HT-29 (cell line): ENCODE results near the gene LRRC27. TPM values are rescaled to one million over a fixed set of nuclear protein-coding genes. Genes with fewer than 3 reads are reported as not detected.

Experiments used
- DNase-seq: peaks from one replicate; pipeline ENCODE4 v3.0.0-alpha.2; 2015; ENCODE audit warnings: low spot score
- total RNA-seq: library from RNA; depleted of rRNA; stranded (reverse); fragments of >200 nt; shearing (Covaris generic); gene quantifications from 2 replicates; pipeline ENCODE4 v1.2.3, GENCODE V29; 2014

LRRC27 gene
- total RNA-seq, 1 experiment from 2014 or later: 3.3 TPM

DNA sequence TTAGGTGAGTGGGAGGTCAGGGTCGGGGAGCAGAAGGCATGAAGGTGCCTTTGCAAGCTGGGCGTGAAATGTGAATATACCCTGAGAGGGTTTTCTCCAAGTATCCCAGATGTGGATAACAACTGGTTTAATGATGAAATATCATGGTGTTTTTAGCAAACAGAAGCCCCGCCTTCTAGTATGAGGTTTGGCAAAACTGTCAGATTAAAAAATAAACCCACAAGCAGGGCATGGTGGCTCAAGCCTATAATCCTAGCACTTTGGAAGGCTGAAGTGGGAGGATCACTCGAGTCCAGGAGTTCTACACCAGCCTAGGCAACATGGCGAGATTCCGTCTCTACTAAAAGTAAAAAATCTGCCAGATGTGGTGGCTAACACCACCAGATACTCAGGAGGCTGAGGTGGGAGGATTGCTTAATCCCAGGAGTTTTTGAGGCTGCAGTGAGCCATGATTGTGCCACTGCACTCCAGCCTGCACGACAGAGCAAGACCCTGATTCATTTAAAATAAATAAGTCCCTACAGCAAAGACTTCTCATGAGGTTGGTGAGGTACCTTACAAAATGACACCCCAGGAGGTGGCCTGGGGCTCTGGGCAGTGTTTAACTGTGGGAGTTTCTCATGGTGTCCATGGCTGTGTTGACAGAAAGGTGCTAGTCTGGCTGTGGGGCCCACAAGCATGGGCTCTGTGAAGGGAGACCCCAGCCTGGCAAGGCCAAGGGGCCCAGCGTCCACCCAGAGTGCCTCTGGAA is 58.4 kb downstream of the LRRC27 start:
- no peak for DNase-seq

DNA sequence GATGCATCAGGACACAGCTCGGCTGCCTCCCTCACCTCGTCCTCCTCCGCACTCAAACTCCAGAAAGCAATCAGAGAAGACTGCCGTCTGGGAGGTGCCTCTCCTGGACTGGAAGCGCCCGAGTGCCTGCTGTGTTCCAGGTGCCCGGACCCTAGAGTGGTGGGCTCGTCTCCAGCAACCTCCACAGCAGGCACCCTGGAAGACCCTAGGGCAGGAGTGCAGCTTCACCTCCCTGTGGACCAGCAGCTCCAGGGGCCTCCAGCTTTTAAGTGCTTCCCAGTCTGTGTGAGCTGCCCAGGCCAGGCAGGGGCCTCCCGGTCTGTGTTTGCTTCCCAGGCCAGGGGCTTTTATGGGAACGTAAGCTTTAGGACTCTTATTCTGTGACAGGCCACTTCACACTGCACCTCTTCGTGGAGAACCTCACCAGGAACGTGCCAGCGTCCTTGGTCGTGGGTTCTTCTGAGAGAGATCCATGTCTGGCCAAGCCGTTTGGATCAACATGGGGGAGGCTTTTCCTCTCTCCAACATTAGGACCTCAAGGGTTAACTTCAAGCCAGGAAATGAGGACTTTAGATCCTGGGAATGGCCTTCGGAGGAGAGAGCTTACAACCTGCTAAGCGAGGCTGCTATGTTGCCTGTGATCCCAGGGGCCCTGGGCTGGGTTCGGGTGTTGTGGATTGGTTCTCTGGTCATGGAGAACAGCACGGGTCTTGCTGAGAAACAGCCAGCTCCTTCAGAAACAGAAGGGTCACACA is 59.1 kb downstream of the LRRC27 start:
- DNase-seq: no peak

DNA sequence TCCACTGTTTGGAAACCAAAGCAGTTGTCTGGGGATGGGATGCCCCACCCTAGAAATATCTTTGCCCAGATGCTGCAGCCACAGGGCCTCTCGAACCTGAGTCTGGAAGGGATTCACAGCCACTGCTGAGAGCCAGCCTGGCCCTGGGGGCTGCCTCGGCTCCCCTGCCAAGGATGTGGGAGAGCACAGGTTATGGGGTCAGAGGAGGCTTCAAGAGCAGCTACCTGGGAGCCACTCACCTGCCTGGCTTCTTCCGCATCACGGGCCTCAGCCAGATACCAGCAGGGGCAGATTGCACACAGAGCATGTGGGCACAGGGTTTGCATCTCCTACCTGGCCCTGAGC is 59.7 kb downstream of the LRRC27 start:
- DNase-seq: no peak

DNA sequence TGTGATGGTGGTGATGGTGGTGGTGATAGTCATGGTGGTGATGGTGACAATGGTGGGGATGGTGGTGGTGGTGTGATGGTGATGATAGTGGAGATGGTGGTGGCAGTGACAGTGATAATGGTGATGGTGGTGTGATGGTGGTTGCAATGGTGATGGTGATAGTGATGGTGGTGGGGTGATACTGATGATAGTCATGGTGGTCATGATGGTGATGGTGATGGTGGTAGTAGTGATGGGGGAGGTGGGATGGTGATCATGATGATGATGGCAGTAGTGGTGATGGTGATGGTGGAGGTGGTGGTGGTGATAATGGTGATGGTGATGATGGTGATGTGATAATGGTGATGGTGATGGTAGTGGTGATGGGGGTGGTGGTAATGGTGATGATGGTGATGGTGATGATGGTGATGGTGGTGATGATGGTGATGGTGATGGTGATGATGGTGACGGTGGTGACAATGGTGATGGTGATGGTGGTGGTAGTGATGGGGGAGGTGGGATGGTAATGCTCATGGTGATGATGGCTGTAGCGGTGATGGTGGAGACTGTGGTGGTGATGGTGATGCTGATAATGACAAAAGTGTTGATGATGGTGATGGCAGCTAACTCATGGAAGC is 60.3 kb downstream of the LRRC27 start:
- no peak for DNase-seq

DNA sequence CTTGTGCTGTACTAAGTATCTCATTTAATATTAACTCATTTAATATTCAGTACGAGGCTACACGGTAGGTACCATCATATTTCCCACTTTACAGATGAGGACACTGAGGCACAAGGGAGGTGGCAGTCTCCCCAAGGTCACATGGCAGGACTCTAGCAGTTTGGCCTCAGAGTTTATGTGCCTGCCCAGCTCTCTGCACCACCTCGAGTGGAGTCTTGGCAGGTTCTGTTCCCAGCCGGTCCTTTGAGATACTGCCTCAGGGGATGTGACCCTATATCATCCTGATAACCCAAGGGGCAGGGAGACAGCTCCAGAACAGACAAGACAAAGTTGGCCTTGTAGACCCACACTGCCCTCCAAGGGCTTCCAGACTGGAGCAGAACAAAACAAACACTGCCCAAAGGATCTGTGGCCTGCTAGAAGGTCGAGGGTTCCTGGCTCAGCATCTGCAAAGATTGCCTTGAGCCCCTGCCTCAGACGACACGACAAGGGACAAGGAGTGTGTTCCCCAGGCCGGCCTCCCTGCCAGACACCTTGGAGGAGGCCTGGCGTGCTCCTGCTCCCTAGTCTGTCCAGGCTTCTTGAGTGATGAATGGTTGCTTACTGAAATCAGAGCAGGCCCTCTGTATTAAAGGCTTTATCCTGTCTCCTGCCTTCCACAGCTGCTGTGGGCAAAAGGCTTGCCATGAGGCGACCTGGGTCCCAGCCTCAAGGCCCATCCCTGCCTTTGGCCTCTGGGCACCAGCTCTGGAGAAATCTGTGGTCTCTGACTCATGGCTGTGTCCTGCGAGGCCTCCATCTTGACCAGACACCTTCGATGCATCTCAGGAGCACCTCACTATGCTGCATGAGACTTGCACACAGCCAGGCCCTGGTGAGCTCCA is 61.1 kb downstream of the LRRC27 start:
- DNase-seq: no peak

DNA sequence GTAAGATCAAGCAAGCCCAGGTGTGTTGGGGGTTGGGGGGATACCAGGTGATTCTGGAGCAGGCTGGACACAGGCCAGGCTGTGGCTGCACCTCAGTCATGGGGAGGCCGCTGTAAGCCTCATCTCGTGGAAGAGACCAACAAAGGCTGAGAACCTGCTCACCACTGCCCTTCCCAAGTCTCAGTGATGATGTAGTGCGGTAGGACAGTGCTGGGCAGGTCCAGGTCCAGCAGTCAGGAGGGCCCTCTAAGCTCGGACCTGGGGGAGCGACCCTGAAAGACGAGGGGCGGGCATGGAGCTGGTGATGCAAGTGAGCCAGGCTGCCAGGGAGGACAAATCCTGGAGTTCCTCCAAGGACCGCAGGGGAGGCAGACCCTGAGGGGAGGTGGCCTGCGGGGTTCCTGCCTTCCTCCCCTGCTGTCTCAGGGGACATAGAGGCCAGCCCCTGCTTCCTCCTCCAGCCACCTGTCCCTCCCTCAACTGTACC is 61.7 kb downstream of the LRRC27 start:
- DNase-seq: no peak

DNA sequence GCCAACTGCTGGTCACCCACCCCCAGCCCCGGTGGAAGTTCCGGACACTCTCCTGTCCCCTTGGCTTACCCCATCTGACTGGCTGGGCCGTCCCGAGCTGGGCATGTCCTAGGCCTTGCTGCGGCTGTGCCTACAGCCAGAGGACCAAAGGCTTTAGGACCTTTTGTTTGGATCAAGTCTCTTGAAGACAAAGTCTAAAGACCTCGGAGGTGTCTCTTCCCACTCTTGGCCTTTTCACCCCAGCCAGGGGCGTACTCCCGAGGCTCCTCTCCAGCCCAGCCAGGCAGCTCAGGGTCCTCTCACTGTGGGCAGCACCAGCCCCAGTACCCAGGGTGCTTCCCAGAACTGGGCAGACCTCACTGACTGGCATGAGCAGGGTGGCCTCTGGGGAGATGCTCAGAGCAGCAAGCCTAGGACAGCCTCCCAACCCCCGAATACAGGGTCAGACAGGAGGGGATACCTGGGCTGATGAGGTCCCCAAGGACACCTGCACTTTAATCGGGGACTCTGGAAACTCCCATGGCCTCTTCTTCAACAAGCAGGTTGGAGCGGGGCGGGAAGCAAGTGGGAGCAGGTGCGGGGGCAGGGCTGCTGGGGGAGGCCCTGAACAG is 62.3 kb downstream of the LRRC27 start:
- DNase-seq: no peak

DNA sequence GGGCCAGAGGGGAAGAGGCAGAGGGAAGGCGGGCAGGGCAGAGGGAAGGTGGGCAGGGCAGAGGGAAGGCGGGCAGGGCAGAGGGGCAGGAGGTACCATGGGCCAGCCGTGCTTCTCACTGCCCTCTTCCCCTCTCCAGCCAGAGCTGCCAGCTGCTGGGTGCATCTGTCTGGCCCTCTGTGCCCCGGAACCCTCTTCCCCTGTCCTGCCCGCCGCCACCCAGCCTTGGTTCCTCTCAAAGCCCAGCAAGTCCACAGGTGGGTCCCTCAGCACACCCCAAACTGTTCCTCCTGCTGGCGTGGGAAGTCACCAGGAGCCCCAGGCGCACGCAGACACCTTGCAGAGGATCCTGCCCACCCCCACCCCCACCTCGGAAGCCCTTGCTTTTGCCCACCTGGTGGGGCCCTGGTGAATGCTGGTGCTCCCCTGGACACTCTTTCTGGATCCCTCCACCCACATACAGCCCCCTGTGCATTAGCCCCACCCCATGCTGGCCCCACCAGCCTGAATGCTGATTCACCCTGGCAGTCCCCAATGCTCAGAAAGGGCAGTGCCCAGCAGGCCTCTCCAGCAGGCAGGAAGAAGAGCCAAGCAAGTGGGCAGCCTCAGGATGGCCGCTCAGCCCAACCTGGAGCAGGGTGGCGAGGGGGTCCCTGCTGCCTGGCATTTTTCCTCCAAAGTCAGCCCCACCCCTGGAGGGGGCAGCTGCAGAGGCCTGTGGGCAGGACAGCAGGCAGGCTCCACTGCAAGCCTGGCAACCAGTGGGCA is 63.1 kb downstream of the LRRC27 start:
- no peak for DNase-seq

DNA sequence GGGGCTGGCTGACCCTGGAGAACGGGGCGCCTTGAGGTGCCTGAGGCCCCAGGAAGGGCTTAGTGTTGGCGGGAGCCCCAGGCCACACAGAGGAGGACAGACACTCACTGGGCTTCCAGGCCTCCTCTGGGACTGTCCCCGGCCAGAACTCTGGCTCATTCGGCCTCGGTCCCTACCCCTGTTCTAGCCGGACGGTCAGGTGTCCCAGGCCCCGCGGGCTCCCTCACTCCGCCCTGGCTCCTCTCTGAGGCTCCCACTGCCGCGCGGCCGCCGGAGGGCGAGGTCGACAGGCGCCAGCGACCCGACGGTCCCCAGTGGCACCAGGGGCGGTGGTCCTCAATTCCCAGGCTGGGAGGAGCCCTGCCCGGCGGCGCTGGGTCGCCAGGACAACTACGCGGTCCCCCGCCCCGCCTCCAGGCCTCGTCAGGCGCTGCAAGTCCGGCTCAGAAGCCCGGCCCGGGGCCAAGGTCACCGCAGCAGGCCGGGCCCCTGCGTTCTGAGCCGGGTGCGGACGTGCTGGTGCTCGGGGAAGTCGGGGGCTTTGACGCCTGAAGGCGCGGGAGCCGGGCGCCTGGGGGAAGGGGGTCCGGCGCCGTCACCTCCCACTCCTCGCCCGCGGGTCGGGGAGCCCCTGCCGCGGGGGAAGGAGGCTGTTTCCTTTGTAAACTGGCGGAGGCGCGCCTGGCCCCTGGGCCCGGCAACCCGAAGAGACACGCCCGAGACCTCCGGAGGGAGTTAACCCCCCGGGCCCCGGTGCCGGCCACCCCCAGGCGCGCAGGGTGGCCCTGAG is 63.9 kb downstream of the LRRC27 start:
- no peak for DNase-seq

DNA sequence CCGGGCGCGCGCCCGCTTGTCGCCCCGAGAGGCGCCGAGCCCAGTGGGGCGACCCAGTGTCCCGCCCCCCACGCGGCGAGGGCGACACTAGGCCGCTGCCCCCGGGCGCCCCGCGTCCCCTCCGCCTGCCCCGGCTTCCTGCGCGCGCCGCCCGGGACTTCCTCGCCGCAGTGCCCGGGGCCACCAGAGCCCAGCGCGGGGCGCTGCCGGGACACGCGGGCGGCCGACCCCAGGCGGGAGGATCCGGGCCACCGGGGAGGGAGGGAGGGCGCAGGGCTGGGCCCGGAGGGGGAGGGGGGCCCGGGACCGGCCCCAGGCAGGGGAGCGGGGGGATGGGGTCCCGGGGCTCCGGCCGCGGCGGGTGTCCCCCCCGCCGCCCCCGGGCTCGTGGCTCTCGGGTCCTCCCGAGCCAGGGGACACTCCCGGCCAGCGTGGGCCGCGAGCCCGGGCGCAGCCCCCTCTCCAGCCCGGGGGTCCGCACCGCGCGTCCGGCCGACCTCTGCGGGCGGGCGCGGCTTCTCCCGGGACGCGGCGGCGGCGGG is 64.6 kb downstream of the LRRC27 start:
- peak; percentile 50 for DNase-seq

DNA sequence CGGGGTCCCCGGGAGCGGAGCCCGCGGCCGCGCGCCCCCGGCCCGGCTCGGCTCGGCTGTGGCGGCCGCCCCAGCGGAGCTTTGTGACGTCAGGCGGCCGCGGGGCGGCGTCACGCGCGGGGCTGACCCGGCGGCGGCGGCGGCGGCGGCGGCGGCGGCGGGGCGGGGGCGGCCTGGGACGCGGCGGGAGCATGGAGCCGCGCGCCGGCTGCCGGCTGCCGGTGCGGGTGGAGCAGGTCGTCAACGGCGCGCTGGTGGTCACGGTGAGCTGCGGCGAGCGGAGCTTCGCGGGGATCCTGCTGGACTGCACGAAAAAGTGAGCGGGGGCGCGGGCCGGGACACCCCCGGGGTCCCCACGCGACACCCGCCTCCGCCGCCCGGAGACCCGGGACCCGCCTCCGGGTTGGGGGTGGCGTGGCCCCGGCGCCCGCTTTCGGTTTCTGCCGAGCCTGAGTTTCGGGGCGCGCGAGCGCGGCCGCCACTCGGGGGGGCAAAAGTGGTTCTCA is 65.1 kb downstream of the LRRC27 start, which contains the start of gene PWWP2B:
Gene PWWP2B (plus strand): TSS at position 165 of the 506 bp plus-strand sequence. CDS start 27 bp downstream, at position 192.
- no peak for DNase-seq

DNA sequence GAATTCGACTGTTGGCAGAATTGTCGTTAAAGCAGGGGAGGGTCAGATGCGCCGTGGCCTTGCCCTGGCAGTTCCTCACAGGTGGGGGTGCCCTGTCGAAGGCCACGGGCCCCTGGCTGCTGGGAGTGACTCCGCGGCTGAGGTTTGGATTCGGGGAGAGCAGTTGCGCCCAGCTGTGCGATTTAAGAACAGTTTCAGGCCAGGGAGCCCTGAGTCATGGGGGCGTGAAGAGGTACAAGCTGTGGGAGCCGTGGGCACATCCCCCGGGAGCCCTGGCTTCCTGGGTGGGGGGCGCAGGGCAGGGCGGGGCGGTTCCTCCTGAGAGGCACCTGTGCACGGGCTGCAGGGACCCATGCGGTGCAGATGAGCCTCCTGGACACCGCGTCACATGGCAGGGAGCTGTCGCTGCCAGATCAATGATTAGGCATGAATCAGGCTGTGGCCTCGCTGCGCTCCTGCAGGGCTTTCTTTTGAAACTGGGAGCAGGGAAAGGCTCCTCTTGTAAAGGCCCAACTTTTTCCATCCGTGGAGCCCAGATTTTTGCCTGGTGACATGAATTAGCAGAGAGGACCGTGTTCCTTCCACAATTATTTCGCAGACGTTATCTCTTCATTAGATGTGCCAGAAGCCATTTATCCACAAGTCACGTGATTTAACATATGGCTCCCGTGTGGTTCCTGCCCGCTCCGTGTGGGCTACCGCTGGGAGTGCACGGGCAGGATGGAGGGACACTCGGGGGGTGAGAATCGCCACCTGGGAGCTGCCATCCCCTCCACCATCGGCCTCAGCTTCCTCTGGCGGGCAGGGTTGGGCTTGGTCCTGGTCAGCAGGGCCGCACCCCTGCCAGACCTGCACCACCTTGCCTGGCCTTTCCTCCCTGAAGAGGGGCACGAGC is 65.9 kb downstream of the LRRC27 start:
- peak; percentile 69 for DNase-seq

DNA sequence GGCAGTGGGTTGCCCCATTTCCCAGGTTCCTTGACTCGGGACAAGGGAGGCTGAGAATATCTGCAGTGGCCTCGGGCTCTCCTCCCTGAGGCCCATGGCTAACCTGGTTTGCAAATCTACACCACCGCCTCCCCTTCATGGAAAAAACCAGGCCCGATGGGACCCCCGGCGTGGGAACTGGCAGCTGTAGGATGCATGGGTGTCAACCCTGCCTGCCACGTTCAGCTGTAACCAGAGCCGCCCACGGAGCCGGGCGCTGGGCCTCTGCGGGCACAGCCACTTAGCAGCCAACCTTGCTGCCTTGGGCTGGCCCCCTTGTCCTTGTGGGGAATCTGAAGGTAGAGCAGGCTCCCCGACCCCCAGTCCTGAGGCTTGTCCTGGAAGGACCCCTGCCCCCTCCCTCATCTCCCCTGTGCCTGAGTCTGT is 66.6 kb downstream of the LRRC27 start:
- no peak for DNase-seq

DNA sequence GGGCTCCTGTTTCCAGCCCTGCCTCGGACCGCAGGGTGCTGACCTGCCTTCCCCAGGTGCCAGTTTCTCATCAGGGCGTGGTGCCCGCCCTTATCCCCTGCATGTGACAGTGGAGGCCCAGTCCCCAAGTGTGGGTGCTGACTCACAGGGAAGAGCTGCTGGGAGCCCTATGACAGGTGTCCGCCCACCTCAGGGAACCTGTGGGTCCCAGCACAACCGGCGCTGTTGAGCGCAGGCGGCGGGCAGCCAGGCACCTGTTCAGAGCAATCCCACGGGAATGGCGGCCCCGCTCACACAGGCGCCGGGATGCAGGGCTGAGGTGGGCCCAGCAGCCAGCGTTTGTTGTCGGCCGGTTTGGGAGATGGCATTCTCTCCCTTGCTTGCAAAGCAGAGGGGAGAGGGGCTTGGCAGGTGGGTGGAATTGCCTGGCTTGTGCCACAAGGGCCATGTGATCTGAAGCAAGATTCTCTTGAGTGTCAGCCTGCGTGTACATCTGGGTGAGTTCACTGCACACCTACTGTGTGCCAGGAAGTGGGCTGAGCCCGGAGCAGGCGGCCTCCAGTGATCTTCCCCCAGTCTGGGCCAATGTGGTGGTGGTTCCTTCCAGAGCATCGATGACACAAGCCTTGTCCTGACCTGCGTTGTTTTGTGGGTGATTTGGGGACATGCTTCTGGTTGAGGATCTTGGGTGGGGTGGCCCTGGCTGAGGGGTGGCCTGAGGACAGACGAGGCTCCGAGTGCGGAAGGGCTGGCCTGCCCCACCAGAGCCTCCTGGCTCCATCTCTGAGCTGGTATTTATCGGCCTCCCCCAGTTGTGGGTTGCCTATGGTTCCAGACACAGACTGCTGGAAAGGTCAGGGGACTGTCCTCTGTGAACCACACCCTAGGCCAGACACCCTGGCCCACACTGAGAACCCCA is 67.4 kb downstream of the LRRC27 start:
- peak; percentile 66 for DNase-seq

DNA sequence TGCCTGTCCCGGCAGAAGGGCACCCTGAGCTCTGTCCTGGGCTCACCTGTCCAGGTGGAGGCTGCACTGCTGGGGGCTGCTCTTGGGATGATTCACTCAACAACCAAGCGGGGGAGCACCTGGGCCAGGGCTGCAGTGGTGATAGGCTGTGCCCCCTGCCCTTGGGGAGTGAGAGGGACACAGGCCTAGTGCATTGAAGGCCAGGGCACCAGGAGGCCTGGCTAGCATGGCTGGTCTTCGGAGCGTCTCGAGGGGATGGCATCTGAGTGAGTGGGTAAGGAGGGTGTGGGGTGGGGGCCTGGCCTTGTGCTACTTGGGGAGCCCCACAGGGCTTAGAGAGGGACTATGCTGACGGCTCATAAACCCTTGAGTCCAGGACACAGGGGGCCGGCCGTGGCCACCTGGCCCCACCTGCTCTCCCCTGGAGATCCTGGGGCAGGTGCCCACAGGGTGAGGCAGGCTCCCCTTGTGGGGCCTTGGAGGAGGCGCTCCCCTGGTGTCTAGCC is 68.1 kb downstream of the LRRC27 start:
- no peak for DNase-seq

DNA sequence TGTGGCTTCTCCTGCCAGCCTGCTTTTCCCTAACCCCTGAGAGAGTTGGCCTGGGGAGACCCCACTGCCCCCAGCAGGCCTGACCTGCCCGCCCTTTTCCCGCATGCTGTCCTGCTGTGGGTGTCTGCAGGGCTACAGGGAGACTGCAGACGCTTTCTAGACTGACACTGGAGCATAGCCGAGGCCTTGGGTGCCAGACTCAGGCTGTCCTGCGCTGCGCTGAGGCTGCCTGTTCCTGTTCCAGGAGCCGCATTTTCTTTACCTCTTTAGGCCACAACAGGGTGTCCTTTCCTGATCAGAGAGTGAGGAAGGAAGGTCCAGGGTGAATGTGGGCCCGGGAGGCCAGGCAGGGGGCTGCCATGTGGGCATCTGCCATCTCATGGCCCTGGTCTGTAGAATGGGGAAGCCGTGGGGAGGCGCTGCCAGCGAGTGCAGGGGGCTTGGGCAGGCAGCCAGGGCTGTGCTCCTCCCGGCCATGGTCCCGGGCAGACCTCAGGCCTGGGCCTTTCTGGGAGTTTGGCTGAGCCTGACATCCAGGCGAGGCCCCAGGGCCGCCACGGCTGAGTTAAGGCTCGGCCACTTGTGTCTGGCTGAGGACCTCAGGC is 68.7 kb downstream of the LRRC27 start:
- peak; percentile 43 for DNase-seq
